HepG2 (cell line): ENCODE measurements around the gene INAFM1. TPM values are rescaled to one million over a fixed set of nuclear protein-coding genes. Genes with fewer than 3 reads are reported as not detected.

Source experiments
- ATAC-seq: fragments of 200-7000 bp; cut with Tn5 transposase; 3 replicates; pipeline ENCODE4 v1.9.1; 2020; ENCODE audit warnings: mild to moderate bottlenecking, moderate library complexity
- BruUV-seq: library from RNA; stranded (reverse); fragments of 400-500 nt; replicated peaks from 2 replicates; lab custom pipeline; 2021; lab: Mats Ljungman, UMichigan
- CTCF ChIA-PET: fragments of 300-600 bp; formaldehyde crosslinking; extraction: SDS; loops from one replicate; lab custom pipeline; 2021; ENCODE audit warnings: low total read pairs, inconsistent platforms, low intra/inter-chr PET ratio; lab: Yijun Ruan, JAX
- POLR2A ChIA-PET: fragments of 350-600 bp; sonication (Branson Sonifier 250); formaldehyde crosslinking; loops from one replicate; lab custom pipeline; 2020; ENCODE audit warnings: antibody characterized with exemption, inconsistent platforms; lab: Yijun Ruan, JAX
- DNase-seq: peaks from one replicate; pipeline ENCODE4 v3.0.0-alpha.2; 2015; ENCODE audit warnings: low spot score
- FAIRE-seq: peaks from 3 replicates; lab custom pipeline; 2011; peaks lifted over from hg19 to GRCh38; lab: Jason Lieb, UNC
- H2AFZ ChIP-seq: one replicate; pipeline ENCODE4 v1.6.1; 2011; ENCODE audit warnings: low read length, inconsistent platforms
- H3K27ac ChIP-seq: fragments of 300-600 bp; 3 replicates; pipeline ENCODE4 v1.8.0; 2011; ENCODE audit warnings: mixed run types, mild to moderate bottlenecking, mixed read lengths, low read length, inconsistent platforms; ENCODE audit not compliant: insufficient read depth; ENCODE audit errors: extremely low read length
- H3K27me3 ChIP-seq, 2 experiments: fragments of 200-600 bp in 1 of 2; 2 replicates in 1 of 2; 3 replicates in 1 of 2; pipeline versions ENCODE4 v1.6.0 to v1.8.0; 2011; ENCODE audit warnings: low read length in 2 of 2, mild to moderate bottlenecking in 2 of 2, moderate library complexity in 2 of 2, inconsistent platforms in 1 of 2; ENCODE audit not compliant: insufficient read depth in 2 of 2, control insufficient read depth in 1 of 2
- H3K36me3 ChIP-seq, 2 experiments: fragments of 200-600 bp in 1 of 2; replicated peaks in 1 of 2; 2 replicates in 1 of 2; 3 replicates in 1 of 2; pipeline versions ENCODE4 v1.5.1 to v1.8.0; 2011; ENCODE audit warnings: low read length in 2 of 2, inconsistent platforms in 1 of 2; ENCODE audit not compliant: insufficient read depth in 2 of 2, control insufficient read depth in 1 of 2
- H3K4me1 ChIP-seq: 2 replicates; pipeline ENCODE4 v1.5.1; 2012; ENCODE audit warnings: low read length, inconsistent platforms; ENCODE audit not compliant: insufficient read depth
- H3K4me2 ChIP-seq: 2 replicates; pipeline ENCODE4 v1.6.0; 2011; ENCODE audit warnings: low read depth, low read length, inconsistent platforms
- H3K4me3 ChIP-seq, 3 experiments: fragments of 200-600 bp in 1 of 3; sonication (generic), shearing (Covaris generic) in 1 of 3; replicated peaks in 1 of 3; 2 replicates each; pipeline ENCODE4 v1.5.1; 2011 to 2016; ENCODE audit warnings: low read length in 3 of 3, inconsistent platforms in 2 of 3, low read depth in 2 of 3, mild to moderate bottlenecking in 2 of 3, control low read depth in 1 of 3, mixed read lengths in 1 of 3; ENCODE audit not compliant: insufficient read depth in 1 of 3
- H3K79me2 ChIP-seq: one replicate; pipeline ENCODE4 v1.6.1; 2011; ENCODE audit warnings: low read length, inconsistent platforms; ENCODE audit not compliant: insufficient read depth
- H3K9ac ChIP-seq: 2 replicates; pipeline ENCODE4 v1.6.0; 2011; ENCODE audit warnings: mild to moderate bottlenecking, low read depth, low read length, inconsistent platforms; ENCODE audit not compliant: insufficient read depth
- H3K9me3 ChIP-seq: 2 replicates; pipeline ENCODE4 v1.5.1; 2012; ENCODE audit warnings: mild to moderate bottlenecking, low read length
- H4K20me1 ChIP-seq: 2 replicates; pipeline ENCODE4 v1.6.0; 2011; ENCODE audit warnings: inconsistent platforms, mild to moderate bottlenecking, low read length, moderate library complexity; ENCODE audit not compliant: insufficient read depth
- ADNP ChIP-seq: sonication (generic); formaldehyde crosslinking; IDR thresholded peaks from 2 replicates; pipeline ENCODE4 v1.4.0; 2020; ENCODE audit warnings: missing genetic modification reagents
- ATRX ChIP-seq: sonication (generic); formaldehyde crosslinking; IDR thresholded peaks from 2 replicates; pipeline ENCODE4 v1.4.0; 2020; ENCODE audit warnings: missing genetic modification reagents, borderline replicate concordance
- BCL6 ChIP-seq: IDR thresholded peaks from 2 replicates; pipeline ENCODE4 v1.6.1; 2016; ENCODE audit warnings: missing genetic modification reagents, missing compliant biosample characterization
- CHD2 ChIP-seq: IDR thresholded peaks from 2 replicates; pipeline ENCODE4 v1.6.1; 2011; ENCODE audit warnings: low read depth, low read length, improper control_type of control experiment
- DNMT1 ChIP-seq: sonication (generic); formaldehyde crosslinking; IDR thresholded peaks from 2 replicates; pipeline ENCODE4 v1.5.1; 2020; ENCODE audit warnings: mild to moderate bottlenecking, missing genetic modification reagents
- HCFC1 ChIP-seq: fragments of 150-350 bp; IDR thresholded peaks from 2 replicates; pipeline ENCODE4 v1.6.1; 2014; ENCODE audit warnings: low read depth, low read length
- HMG20A ChIP-seq: IDR thresholded peaks from 2 replicates; pipeline ENCODE4 v1.6.1; 2016; ENCODE audit warnings: borderline replicate concordance
- IKZF1 ChIP-seq: fragments of 450-650 bp; IDR thresholded peaks from 2 replicates; pipeline ENCODE4 v1.7.1; 2016
- MXD1 ChIP-seq: sonication (generic); formaldehyde crosslinking; IDR thresholded peaks from 2 replicates; pipeline ENCODE4 v1.4.0; 2020; ENCODE audit warnings: mild to moderate bottlenecking, missing genetic modification reagents
- NFKB2 ChIP-seq: sonication (generic); formaldehyde crosslinking; IDR thresholded peaks from 2 replicates; pipeline ENCODE4 v1.4.0; 2020; ENCODE audit warnings: missing genetic modification reagents, borderline replicate concordance
- PAX8 ChIP-seq: sonication (generic); formaldehyde crosslinking; IDR thresholded peaks from 2 replicates; pipeline ENCODE4 v1.8.0; 2022; ENCODE audit warnings: mild to moderate bottlenecking, missing genetic modification reagents, borderline replicate concordance
- RARA ChIP-seq: IDR thresholded peaks from 2 replicates; pipeline ENCODE4 v1.6.1; 2016; ENCODE audit warnings: missing genetic modification reagents, missing compliant biosample characterization
- TBP ChIP-seq: sonication (generic); formaldehyde crosslinking; IDR thresholded peaks from 2 replicates; pipeline ENCODE4 v1.5.0; 2020; ENCODE audit warnings: missing genetic modification reagents
- THRA ChIP-seq: sonication (generic); formaldehyde crosslinking; IDR thresholded peaks from 2 replicates; pipeline ENCODE4 v1.4.0; 2020; ENCODE audit warnings: missing genetic modification reagents, borderline replicate concordance
- ZNF143 ChIP-seq: sonication (generic); formaldehyde crosslinking; IDR thresholded peaks from 2 replicates; pipeline ENCODE4 v1.4.0; 2020; ENCODE audit warnings: missing genetic modification reagents
- ZNF17 ChIP-seq: sonication (generic); formaldehyde crosslinking; IDR thresholded peaks from 2 replicates; pipeline ENCODE4 v1.5.0; 2020; ENCODE audit warnings: mild to moderate bottlenecking, missing genetic modification reagents
- ZNF235 ChIP-seq: sonication (generic); formaldehyde crosslinking; IDR thresholded peaks from 2 replicates; pipeline ENCODE4 v1.8.1; 2023; ENCODE audit warnings: mild to moderate bottlenecking, missing genetic modification reagents, borderline replicate concordance
- ZNF251 ChIP-seq: sonication (generic); formaldehyde crosslinking; IDR thresholded peaks from 2 replicates; pipeline ENCODE4 v1.9.0; 2021; ENCODE audit warnings: mild to moderate bottlenecking, missing genetic modification reagents
- ZZZ3 ChIP-seq: sonication (generic); formaldehyde crosslinking; IDR thresholded peaks from 2 replicates; pipeline ENCODE4 v1.4.0; 2020; ENCODE audit warnings: missing genetic modification reagents, mild to moderate bottlenecking, borderline replicate concordance
- WGBS: methylation state at CpG from one replicate; pipeline ENCODE4 v1.1.6; 2017; ENCODE audit warnings: low lambda C conversion rate; 5-methylcytosine and 5-hydroxymethylcytosine counted together
- in situ Hi-C: cut with HindIII; loops from 2 replicates; pipeline ENCODE4 v1.10.0; 2017; ENCODE audit warnings: low pct_unique_long_range_greater_than_20kb; ENCODE audit not compliant: extremely low pct_ligation_motif_present
- intact Hi-C: fragments of 100-400 bp; cut with micrococcal nuclease; formaldehyde crosslinking; loops from one replicate; pipeline ENCODE4 v1.10.0; 2022; ENCODE audit not compliant: unreplicated experiment
- polyA plus RNA-seq, 8 experiments: library from polyadenylated mRNA; depleted of rRNA in 3 of 8; stranded (reverse) in 7 of 8; unstranded in 1 of 8; fragments of >200 nt; fragmentation: Illumina TruSeq in 4 of 8; extraction: Trizol in 4 of 8; gene quantifications; 2 replicates each; pipeline versions ENCODE4 v1.2.1 to v1.2.3, GENCODE V29; 2011 to 2016; ENCODE audit warnings: low read depth in 4 of 8, missing spikeins in 1 of 8, mixed read lengths in 1 of 8; ENCODE audit not compliant: insufficient read depth in 1 of 8
- total RNA-seq, 5 experiments: library from RNA; depleted of rRNA; stranded (reverse); fragments of >200 nt; fragmentation: Illumina TruSeq; extraction: Trizol; gene quantifications; 2 replicates each; pipeline ENCODE4 v1.2.3, GENCODE V29; 2016; ENCODE audit warnings: low read depth in 1 of 5

Gene INAFM1
- total and polyA plus RNA-seq, 2 of the 13 experiments (the other 11 are each of a cell fraction or from before 2014, with no cell fraction given), result 0.88 to 1.9 TPM

GRCh38 chr19:47239610-47240296, 34.9 kb upstream of the INAFM1 start:
- no peaks in the 10 kb centered on the region for H4K20me1 ChIP-seq
- in situ Hi-C loops (no loop called here), intact Hi-C loops (loop anchor here (5.0 kb wide), 1 partner anchor 92 kb away; no protein-coding TSS in a partner anchor)
- peaks cover 34% of the 10 kb centered on the region for H3K4me1 ChIP-seq
- DNase-seq (no peak), ATAC-seq (no peak), FAIRE-seq (no peak)
- H3K9me3 ChIP-seq, result no peaks in the 10 kb centered on the region
- BruUV-seq, result no TSS peak
- no peak overlapping the region for H3K4me2 ChIP-seq
- H2AFZ ChIP-seq, result no peak overlapping the region
- no peaks in the 10 kb centered on the region for H3K79me2 ChIP-seq
- H3K27me3 ChIP-seq, result no peaks in the 10 kb centered on the region
- ChIA-PET CTCF (no interaction called here), POLR2A (interaction anchor here (0.8 to 1.9 kb wide), 4 partner anchors 13 to 50 kb away, joined by 3 to 21 read pairs (median 6); partner anchors contain the start of gene CCDC9)
- TF ChIP-seq IKZF1 (no peak), RARA (CRISPR knock-in tag) (no peak), ZNF143 (CRISPR knock-in tag) (no peak), ZNF251 (no peak), ATRX (no peak), ZNF235 (no peak), CHD2 (no peak), PAX8 (CRISPR knock-in tag) (no peak), TBP (CRISPR knock-in tag) (no peak)
- 81% methylated on average over 37 of the region's 62 CpGs for WGBS
- no peaks in the 10 kb centered on the region for H3K36me3 ChIP-seq
- no peak overlapping the region for H3K27ac ChIP-seq
- no peak overlapping the region for H3K4me3 ChIP-seq
- H3K9ac ChIP-seq, result no peak overlapping the region

GRCh38 chr19:47240556-47240955, 34.1 kb upstream of the INAFM1 start:
- FAIRE-seq (no peak), DNase-seq (no peak), ATAC-seq (no peak)
- Histone ChIP-seq H3K79me2 (no peaks in the 10 kb centered on the region), H3K9ac (peak overlapping the region; percentile 43; the same call in 1 of the 2 replicates), H3K36me3 (no peaks in the 10 kb centered on the region), H3K4me1 (peaks cover 40% of the 10 kb centered on the region), H3K9me3 (no peaks in the 10 kb centered on the region), H4K20me1 (no peaks in the 10 kb centered on the region), H2AFZ (no peak overlapping the region), H3K27ac (no peak overlapping the region), H3K4me3 (peak overlapping the region in 1 of 3 experiments; percentile 60; a peak in 2 of 6 replicates), H3K4me2 (peak overlapping the region; percentile 95), H3K27me3 (no peaks in the 10 kb centered on the region)
- in situ Hi-C loops (no loop called here), intact Hi-C loops (loop anchor here (5.0 kb wide), 1 partner anchor 93 kb away; no protein-coding TSS in a partner anchor)
- ChIA-PET POLR2A (interaction anchor here (0.6 to 1.9 kb wide), 4 partner anchors 8 to 29 kb away, joined by 3 to 21 read pairs (median 5); partner anchors contain the start of gene CCDC9), CTCF (no interaction called here)
- WGBS, result 53% methylated on average over 5 of the region's 6 CpGs
- TSS peak; percentile 88 for BruUV-seq
- TF ChIP-seq HMG20A (no peak), ZZZ3 (CRISPR knock-in tag) (no peak), HCFC1 (no peak), MXD1 (CRISPR knock-in tag) (no peak), ADNP (CRISPR knock-in tag) (no peak), DNMT1 (no peak), NFKB2 (no peak), ZNF17 (CRISPR knock-in tag) (no peak), THRA (CRISPR knock-in tag) (no peak), BCL6 (CRISPR knock-in tag) (no peak)
